NCI-H1417 treated with DMSO at 0.1 percent for 48 hours (cell line): ENCODE results near the gene ADCY6.
A peak's percentile ranks its signal among the peaks of the same experiment; 100 is the strongest.
"Not testable (repeated sequence)": the region's sequence is repeated elsewhere in the genome, so short reads cannot be mapped to it uniquely, and the experiment has no call there.

Source experiments
- DNase-seq: peaks from one replicate; lab custom pipeline; 2025; lab: John Stamatoyannopoulos, UW

Gene ADCY6

DNA sequence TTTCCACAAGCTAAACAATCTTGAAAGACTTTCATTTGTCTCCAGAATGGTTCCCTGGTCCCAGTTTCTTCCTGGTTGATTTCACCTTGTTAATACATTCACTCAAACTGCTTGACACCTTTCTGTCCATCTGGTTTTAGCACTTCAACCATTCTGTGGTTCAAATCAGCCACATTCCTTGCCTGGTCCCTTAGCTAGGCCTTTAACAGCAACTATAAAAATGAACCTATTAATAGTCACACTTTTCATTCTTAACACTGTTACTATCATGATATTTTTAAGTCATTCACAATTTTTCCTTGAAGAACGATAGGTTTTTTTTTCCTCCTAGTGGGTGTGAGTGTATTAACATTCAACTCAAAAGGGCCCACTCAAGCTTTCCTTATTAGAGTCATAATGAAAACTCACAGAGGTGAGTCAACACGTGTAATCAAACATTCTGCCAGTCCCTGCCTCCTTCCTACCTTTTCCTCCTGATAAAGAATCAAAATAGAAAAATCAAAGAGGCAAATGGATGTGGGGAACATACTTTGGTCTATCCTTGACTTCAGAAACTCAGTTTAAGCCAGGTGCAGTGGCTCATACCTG lies 38.0 kb downstream of the ADCY6 start:
- DNase-seq: no peak

DNA sequence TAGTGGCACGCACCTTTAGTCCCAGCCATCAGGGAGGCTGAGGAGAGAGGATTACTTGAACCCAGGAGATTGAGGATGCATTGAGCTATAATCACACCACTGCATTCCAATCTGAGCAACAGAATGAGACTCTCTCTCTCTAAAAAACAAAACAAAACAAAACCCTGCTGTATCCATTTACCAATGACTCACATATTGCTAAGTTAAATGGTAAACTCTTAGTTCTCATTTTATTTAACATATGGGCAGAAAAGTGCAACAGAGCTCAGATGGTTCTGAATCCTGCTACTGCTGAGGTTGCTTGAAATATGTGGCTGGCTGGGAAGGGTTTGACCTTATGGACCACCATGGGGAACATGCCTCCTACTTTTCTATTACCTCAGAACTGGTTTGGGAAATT lies 38.7 kb downstream of the ADCY6 start:
- DNase-seq: no peak

DNA sequence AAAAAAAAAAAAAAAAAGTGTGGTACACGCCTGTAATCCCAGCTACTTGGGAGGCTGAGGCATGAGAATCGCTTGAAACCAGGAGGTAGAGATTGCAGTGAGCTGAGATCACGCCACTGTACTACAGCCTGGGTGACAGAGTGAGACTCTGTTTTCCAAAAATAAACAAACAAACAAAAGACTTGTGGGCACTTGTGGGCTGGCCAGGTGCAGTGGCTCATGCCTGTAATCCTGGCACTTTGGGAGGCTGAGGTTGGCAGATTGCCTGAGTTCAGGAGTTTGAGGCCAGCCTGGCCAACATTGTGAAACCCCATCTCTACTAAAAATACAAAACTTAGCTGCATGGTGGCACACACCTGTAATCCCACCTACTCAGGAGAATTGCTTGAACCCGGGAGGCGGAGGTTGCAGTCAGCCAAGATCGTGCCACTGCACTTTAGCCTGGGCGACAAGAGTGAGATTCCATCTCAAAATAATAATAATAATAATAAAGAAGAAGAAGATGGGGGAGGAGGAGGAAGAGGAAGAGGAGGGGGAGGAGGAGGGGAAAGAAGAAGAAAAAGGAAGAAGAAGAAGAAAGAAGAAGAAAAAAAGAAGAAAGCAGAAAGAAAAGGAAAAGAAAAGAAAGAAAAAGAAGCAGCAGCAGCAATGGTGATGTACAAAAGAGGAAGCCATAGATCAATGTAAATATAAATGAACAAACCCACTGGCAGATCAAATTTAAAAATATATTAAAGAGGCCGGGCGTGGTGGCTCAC lies 44.5 kb downstream of the ADCY6 start:
- DNase-seq: no peak

DNA sequence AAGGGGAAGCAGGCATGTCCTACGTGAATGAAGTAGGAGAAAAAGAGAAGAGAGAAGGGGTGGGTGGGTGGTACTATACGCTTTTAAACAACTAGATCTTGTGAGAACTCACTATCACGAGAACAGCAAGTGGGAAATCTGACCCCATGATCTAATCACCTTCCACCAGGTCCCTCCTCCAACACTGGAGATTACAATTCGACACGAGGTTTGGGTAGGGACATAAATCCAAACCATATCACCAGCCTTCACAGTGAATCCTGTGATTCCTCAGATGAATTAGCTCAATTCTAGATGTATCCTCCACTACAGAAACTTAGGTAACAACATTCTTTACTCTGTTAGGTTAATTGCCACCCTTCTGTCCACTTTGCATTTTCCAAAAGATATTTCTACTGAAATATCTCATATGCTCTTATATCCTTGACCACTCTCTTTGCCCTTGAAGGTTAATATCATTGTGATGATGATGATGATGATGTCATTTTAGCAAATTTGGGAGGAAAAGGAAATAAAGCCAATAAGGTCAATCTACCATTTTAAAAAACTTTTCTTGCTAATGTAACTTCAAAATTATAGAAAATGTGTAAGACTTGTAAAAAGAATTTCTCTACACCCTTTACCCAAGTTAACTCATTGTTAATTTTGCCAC lies 49.1 kb downstream of the ADCY6 start:
- no peak for DNase-seq

DNA sequence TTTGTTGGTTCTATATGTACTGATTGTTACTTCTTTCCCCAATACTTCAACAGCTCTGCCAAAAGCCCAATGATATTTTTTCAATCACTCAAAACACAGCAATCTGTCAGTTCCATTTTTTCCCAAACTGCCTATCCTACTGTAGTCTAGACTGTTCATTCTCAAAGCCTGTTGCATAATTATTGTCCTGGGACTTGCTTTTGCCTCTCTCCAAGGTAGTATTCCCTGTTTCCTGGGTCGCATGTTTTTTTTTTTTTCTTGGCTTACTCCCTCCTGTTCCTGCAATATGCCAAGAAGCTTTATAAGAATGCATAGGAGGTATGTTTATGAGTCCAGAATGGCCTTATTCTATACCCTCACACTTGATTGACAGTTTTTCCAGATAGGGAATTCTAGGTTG lies 52.4 kb downstream of the ADCY6 start:
- no peak for DNase-seq

DNA sequence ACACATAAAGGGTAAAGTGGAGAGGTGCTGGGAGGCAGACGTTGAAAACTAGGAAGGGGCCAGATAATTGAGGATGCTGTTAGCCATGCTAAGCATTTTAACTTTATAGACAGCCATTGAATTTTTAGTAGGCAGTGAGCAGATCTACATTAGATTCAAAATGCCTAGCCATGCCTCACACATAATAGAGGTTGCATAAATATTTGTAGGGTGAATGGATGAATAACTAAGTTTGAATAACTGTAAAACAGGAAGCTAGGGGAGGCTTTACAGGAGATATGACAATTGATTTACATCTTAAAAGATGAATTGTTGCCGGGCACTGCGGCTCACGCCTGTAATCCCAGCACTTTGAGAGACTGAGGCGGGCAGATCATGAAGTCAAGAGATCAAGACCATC lies 60.1 kb downstream of the ADCY6 start:
- no peak for DNase-seq

DNA sequence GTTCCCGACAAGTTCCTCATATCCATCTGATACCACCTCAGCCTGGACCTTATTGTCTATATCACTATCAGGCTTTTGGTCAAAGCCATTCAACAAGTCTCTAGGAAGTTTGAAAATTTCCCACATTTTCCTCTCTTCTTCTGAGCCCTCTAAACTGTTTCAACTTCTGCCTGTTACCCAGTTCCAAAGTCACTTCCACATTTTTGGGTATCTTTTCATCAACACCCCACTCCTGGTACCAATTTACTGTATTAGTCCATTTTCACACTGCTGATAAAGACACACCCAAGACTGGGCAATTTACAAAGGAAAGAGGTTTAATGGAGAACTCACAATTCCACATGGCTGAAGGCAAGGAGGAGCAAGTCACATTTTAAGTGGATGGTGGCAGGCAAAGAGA lies 68.2 kb downstream of the ADCY6 start:
- DNase-seq: not testable (repeated sequence)

DNA sequence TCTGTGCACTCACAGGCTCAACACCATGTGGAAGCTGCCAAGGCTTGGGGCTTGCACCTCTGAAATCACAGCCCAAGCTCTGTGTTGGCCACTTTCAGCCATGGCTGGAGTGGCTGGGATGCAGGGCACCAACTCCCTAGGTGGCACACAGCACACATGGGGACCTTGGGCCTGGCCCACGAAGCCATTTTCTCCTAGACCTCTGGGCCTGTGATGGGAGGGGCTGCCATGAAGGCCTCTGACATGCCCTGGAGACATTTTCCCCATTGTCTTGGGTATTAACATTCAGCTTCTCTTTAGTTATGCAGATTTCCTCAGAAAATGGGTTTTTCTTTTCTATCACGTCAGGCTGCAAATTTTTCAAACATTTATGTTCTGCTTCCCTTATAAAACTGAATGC lies 68.7 kb downstream of the ADCY6 start:
- DNase-seq: not testable (repeated sequence)

DNA sequence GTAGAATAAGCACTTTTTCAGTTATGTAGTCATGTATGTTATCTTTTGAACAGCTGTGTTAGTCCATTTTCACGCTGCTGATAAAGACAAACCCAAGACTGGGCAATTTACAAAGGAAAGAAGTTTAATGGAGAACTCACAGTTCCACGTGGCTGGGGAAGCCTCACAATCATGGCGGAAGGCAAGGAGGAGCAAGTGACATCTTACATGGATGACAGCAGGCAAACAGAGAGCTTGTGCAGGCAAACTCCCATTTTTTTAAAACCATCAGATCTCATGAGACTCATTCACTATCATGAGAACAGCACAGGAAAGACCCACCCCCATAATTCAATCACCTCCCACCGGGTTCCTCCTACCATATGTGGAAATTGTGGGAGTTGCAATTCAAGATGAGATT lies 69.9 kb downstream of the ADCY6 start:
- DNase-seq: not testable (repeated sequence)

DNA sequence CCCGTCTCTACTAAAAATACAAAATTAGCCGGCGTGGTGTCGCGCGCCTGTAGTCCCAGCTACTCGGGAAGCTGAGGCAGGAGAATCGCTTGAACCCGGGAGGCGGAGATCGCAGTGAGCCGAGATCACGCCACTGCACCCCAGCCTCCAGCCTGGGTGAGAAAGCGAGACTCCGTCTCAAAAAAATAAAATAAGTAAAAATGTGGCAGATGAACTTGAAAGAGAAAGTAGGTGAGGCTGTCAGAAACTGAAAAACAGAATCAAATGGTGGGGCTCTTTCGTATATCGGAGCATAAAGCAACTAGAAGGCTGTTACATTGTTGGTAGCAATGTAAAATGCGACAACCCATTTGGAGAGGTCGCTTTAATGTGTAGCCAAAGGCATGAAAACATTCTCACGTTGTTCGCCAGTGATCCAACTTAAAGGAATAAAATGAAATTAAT lies 71.6 kb downstream of the ADCY6 start:
- no peak for DNase-seq

DNA sequence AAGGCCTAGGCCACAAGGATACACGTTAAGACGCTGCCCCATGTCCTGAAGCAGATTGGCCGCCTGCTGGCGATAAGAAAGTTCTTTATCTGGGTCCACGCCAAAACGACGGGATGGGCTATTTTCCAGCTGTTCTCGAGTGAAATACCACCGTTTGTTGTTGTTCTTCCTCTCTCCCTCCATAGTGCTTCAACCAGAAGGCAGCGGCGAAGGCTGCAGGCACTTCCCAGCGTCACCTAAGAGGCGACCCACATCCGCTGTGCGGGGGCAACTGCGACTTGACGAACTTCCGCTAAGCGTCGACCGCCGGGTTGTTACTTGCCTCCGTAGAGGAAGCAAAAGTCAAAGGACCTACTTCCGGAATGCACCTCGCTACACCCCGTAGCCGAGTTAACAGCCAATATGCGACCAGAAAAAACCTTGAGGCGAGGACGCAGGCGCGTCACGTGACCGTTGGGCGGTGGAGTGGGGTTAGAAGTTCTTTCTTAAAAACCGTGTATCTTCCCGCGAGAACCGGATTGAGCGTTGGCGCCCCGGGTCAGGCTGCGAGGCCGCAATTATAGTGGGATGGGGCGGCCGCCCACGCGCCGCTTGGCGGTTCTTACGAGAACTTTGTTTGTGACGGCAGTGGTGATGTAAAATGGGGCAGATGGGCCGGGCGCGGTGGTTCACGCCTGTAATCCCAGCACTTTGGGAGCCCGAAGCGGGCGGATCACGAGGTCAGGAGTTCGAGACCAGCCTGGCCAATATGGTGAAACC lies 72.2 kb downstream of the ADCY6 start, which contains the start of gene CCNT1:
Gene CCNT1, minus strand, starts transcription at position 215 of the 759 bp plus-strand sequence. Its CDS starts 32 bp downstream, at position 183.
- peak; percentile 99 for DNase-seq
